Hematopoietic multipotent progenitor cell treated with erythropoietin and hydrocortisone succinate and interleukin-3 and kit ligand, for 17 days (in vitro differentiated cells): ENCODE measurements around the gene GAK.
"Not testable (repeated sequence)": the region's sequence is repeated elsewhere in the genome, so short reads cannot be mapped to it uniquely, and the experiment has no call there.

Experiments used
- DNase-seq: peaks from one replicate; pipeline ENCODE4 v3.0.0-alpha.2; 2015; ENCODE audit warnings: low spot score

Gene GAK

GRCh38 chr4:808860-809570 is 123.1 kb downstream of the GAK start:
- no peak for DNase-seq

DNA sequence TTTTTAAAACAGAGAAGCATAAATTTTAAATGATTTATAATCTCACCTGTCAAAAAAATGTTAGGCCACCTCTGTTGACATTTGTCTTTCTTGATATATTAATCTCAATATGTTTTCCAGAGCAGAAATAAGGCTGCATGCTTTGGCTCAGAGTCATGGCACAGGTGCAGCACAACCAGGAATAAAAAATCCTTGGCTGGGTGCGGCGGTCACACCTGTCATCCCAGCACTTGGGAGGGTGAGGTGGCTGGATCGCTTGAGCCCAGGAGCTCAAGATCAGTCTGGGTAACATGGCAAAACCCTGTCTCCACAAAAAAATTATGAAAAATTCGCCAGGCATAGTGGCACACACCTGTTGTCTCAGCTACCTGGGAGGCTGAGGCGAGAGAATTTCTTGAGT is 124.3 kb downstream of the GAK start:
- no peak for DNase-seq

- DNase-seq, result not testable (repeated sequence)
Observed at GRCh38 chr4:806979-807378, 125.1 kb downstream of the GAK start.

- DNase-seq, result no peak
Observed at GRCh38 chr4:804804-805203, 127.3 kb downstream of the GAK start.

DNA sequence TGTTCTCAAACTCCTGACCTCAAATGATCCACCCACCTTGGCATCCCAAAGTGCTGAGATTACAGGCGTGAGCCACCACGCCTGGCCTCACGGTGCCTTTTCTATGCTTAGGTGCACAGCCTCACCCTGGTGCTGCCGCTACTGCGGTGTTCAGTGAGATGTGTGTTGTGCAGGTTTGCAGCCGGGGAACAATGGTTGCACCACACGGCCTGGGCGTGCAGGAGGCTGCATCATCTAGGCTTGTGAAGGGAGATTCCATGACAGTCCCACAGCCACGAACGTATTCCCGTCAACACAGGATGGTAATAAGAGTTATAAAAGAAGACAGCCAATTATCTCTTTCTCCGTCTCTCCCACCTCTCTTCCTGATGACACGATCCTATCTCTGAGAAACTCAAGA is 128.2 kb downstream of the GAK start:
- no peak for DNase-seq

GRCh38 chr4:801436-802124 is 130.5 kb downstream of the GAK start:
- no peak for DNase-seq
